Skeletal muscle tissue (tissue), 4 donors: ENCODE results near the gene FNDC3B. TPM values are rescaled to one million over a fixed set of nuclear protein-coding genes. Genes with fewer than 3 reads are reported as not detected.

ENCODE experiments used
- H3K27ac ChIP-seq: one replicate; pipeline ENCODE4 v1.7.0; 2013; ENCODE audit warnings: mild to moderate bottlenecking, low read depth, low read length, inconsistent platforms
- H3K27me3 ChIP-seq, 3 donors: one replicate each; pipeline ENCODE4 v1.7.0; 2013; ENCODE audit warnings: low read length in 3 of 3; ENCODE audit not compliant: control insufficient read depth in 3 of 3, insufficient read depth in 3 of 3
- H3K36me3 ChIP-seq, 3 donors: one replicate each; pipeline ENCODE4 v1.7.0; 2013; ENCODE audit warnings: low read length in 3 of 3; ENCODE audit not compliant: control insufficient read depth in 3 of 3, insufficient read depth in 3 of 3
- H3K4me1 ChIP-seq, 3 donors: one replicate each; pipeline ENCODE4 v1.7.0; 2013; ENCODE audit warnings: low read length in 3 of 3, mild to moderate bottlenecking in 3 of 3; ENCODE audit not compliant: control insufficient read depth in 3 of 3, insufficient read depth in 3 of 3
- H3K4me3 ChIP-seq, 3 donors: one replicate each; pipeline ENCODE4 v1.7.0; 2013; ENCODE audit warnings: low read length in 3 of 3
- H3K9ac ChIP-seq, 3 donors: one replicate each; pipeline ENCODE4 v1.7.0; 2013; ENCODE audit warnings: low read length in 3 of 3, mild to moderate bottlenecking in 3 of 3, moderate library complexity in 2 of 3, low read depth in 1 of 3
- H3K9me3 ChIP-seq, 3 donors: one replicate each; pipeline ENCODE4 v1.7.0; 2013; ENCODE audit warnings: low read length in 3 of 3; ENCODE audit not compliant: control insufficient read depth in 3 of 3
- total RNA-seq: library from RNA; depleted of rRNA; stranded (reverse); fragments of >200 nt; gene quantifications from one replicate; pipeline ENCODE4 v1.2.3, GENCODE V29; 2014
- donor health status: Osteomylitis.

The FNDC3B gene
- total RNA-seq, 1 donor from 2014 or later: 140 TPM

- no peaks in the 10 kb centered on the region for H3K4me1 ChIP-seq
- H3K36me3 ChIP-seq: peaks cover 16 to 26% (median 23%) of the 10 kb centered on the region in 3 donors
- H3K4me3 ChIP-seq: no peak overlapping the region
Measured at GRCh38 chr3:172333692-172334457, 294.5 kb downstream of the FNDC3B start.

GRCh38 chr3:172334671-172335207, 295.4 kb downstream of the FNDC3B start:
- H3K36me3 ChIP-seq: peaks cover 14 to 23% (median 20%) of the 10 kb centered on the region in 3 donors
- H3K27me3 ChIP-seq: no peaks in the 10 kb centered on the region
- no peaks in the 10 kb centered on the region for H3K4me1 ChIP-seq
- H3K4me3 ChIP-seq: no peak overlapping the region
- no peaks in the 10 kb centered on the region for H3K9me3 ChIP-seq
- no peak overlapping the region for H3K9ac ChIP-seq
- no peak overlapping the region for H3K27ac ChIP-seq

More at GRCh38 chr3:172333692-172334457, 294.5 kb downstream of the FNDC3B start:
- no peak overlapping the region for H3K9ac ChIP-seq
- no peaks in the 10 kb centered on the region for H3K9me3 ChIP-seq
- H3K27ac ChIP-seq: no peak overlapping the region
- H3K27me3 ChIP-seq: no peaks in the 10 kb centered on the region

DNA sequence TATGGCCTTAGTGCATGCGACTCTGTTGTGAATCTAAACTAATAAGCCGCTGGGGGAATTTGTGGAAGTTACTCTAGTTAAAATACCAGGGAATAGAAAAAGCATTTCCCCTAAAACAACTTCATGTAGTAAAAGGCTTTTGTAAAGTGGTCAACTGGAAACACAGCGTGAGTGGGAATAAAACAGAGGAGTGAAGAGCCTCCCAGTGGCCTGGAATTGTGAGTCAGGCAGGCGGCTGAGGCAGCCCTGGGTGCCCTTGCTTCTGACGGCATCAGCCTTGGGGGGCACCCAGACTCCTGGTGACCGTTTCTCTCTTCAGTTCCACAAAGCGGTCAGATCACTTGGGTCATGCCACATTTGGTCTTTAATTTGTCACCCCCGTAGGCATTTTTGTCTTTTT, 300.5 kb downstream of the FNDC3B start:
- no peak overlapping the region for H3K9ac ChIP-seq
- H3K4me1 ChIP-seq: no peaks in the 10 kb centered on the region
- H3K4me3 ChIP-seq: no peak overlapping the region
- no peaks in the 10 kb centered on the region for H3K9me3 ChIP-seq
- no peaks in the 10 kb centered on the region for H3K27me3 ChIP-seq
- no peak overlapping the region for H3K27ac ChIP-seq
- peaks cover 17 to 46% (median 29%) of the 10 kb centered on the region in 3 donors for H3K36me3 ChIP-seq

DNA sequence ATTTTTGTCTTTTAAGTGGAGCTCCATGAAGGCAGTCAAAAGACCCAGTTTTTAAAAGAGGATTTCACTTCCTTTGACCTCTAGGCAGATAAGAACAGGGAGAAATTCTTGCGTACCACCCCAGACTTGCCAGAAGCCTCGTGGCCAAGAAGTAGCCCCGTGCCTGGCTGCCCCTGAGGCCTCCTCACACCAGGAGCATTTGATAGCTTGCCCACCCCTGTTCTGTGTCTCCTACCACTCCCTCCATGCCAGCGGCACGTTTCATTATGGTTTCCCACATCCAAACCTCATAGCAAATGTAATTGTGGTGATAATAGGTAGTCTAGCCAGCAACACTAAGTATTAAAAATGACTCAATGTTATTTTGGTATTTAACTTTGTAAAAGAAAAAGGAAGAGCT, 301.2 kb downstream of the FNDC3B start:
- no peaks in the 10 kb centered on the region for H3K27me3 ChIP-seq
- H3K4me3 ChIP-seq: no peak overlapping the region
- no peaks in the 10 kb centered on the region for H3K9me3 ChIP-seq
- H3K9ac ChIP-seq: no peak overlapping the region
- no peak overlapping the region for H3K27ac ChIP-seq
- H3K4me1 ChIP-seq: no peaks in the 10 kb centered on the region
- H3K36me3 ChIP-seq: peaks cover 19 to 52% (median 32%) of the 10 kb centered on the region in 3 donors

GRCh38 chr3:172341482-172342059, 302.2 kb downstream of the FNDC3B start:
- Histone ChIP-seq H3K27me3 (no peaks in the 10 kb centered on the region), H3K4me1 (no peaks in the 10 kb centered on the region), H3K36me3 (peaks cover 23 to 55% (median 38%) of the 10 kb centered on the region in 3 donors), H3K4me3 (no peak overlapping the region), H3K9me3 (no peaks in the 10 kb centered on the region), H3K27ac (no peak overlapping the region), H3K9ac (no peak overlapping the region)

GRCh38 chr3:172342097-172342659, 302.8 kb downstream of the FNDC3B start:
- H3K27me3 ChIP-seq: no peaks in the 10 kb centered on the region
- H3K4me1 ChIP-seq: no peaks in the 10 kb centered on the region
- no peaks in the 10 kb centered on the region for H3K9me3 ChIP-seq
- peaks cover 25 to 55% (median 41%) of the 10 kb centered on the region in 3 donors for H3K36me3 ChIP-seq
- H3K4me3 ChIP-seq: no peak overlapping the region
- H3K9ac ChIP-seq: no peak overlapping the region
- H3K27ac ChIP-seq: no peak overlapping the region

GRCh38 chr3:172343117-172343516, 303.7 kb downstream of the FNDC3B start:
- no peaks in the 10 kb centered on the region for H3K27me3 ChIP-seq
- no peaks in the 10 kb centered on the region for H3K4me1 ChIP-seq
- H3K27ac ChIP-seq: no peak overlapping the region
- H3K9ac ChIP-seq: no peak overlapping the region
- no peak overlapping the region for H3K4me3 ChIP-seq
- no peaks in the 10 kb centered on the region for H3K9me3 ChIP-seq
- peaks cover 24 to 63% (median 47%) of the 10 kb centered on the region in 3 donors for H3K36me3 ChIP-seq

DNA sequence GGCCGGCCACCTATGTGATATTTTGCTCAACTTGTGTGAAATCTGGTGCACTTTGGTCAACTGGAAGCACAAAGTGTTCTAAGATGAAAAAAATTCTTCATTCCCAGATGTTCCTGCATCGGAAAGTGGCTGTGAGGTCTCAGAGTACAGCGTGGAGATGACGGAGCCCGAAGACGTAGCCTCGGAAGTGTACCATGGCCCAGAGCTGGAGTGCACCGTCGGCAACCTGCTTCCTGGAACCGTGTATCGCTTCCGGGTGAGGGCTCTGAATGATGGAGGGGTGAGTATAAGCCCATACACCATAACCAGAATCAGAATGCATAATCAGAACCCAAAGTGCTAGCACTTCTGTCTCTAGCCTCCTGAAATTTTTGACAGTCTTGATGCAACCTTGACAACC, 304.6 kb downstream of the FNDC3B start:
- H3K27ac ChIP-seq: no peak overlapping the region
- H3K9me3 ChIP-seq: no peaks in the 10 kb centered on the region
- no peaks in the 10 kb centered on the region for H3K4me1 ChIP-seq
- peaks cover 24 to 67% (median 47%) of the 10 kb centered on the region in 3 donors for H3K36me3 ChIP-seq
- H3K27me3 ChIP-seq: no peaks in the 10 kb centered on the region
- H3K9ac ChIP-seq: no peak overlapping the region
- no peak overlapping the region for H3K4me3 ChIP-seq

DNA sequence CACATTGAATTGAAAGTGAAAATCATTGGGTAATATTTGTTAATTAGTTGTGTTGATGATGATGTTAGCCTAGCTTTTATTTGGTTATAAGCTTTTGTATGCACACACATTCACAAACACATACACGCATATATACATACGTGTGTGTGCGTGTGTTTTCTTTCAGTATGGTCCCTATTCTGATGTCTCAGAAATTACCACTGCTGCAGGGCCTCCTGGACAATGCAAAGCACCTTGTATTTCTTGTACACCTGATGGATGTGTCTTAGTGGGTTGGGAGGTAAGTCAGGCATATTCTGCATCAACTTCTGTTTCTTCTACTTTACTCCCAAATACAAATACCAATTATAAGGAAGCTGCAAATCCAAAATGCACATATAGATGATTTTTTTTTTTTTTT, 306.8 kb downstream of the FNDC3B start:
- Histone ChIP-seq H3K36me3 (peaks cover 23 to 59% (median 49%) of the 10 kb centered on the region in 3 donors), H3K9me3 (no peaks in the 10 kb centered on the region), H3K27ac (no peak overlapping the region), H3K27me3 (no peaks in the 10 kb centered on the region), H3K4me3 (no peak overlapping the region), H3K9ac (no peak overlapping the region), H3K4me1 (no peaks in the 10 kb centered on the region)
